Kidney (tissue), 14 donors: ENCODE data around the gene CCDC97. TPM values are rescaled to one million over a fixed set of nuclear protein-coding genes. Genes with fewer than 3 reads are reported as not detected.

ENCODE experiments used
- DNase-seq, 5 donors: peaks; one replicate each; pipeline ENCODE4 v3.0.0-alpha.2; 2013 to 2020
- FAIRE-seq: peaks from 2 replicates; lab custom pipeline; 2012; peaks lifted over from hg19 to GRCh38; lab: Jason Lieb, UNC
- H3K27ac ChIP-seq, 2 donors: one replicate each; pipeline ENCODE4 v1.7.0; 2013; ENCODE audit warnings: low read depth in 2 of 2, low read length in 2 of 2, inconsistent platforms in 1 of 2
- H3K27me3 ChIP-seq: one replicate; pipeline ENCODE4 v1.7.1; 2013; ENCODE audit warnings: low read length, inconsistent platforms; ENCODE audit not compliant: control insufficient read depth, insufficient read depth
- H3K36me3 ChIP-seq, 3 donors: one replicate each; pipeline versions ENCODE4 v1.7.0 to v1.7.1; 2013; ENCODE audit warnings: low read length in 3 of 3, control low read depth in 1 of 3, inconsistent platforms in 1 of 3; ENCODE audit not compliant: insufficient read depth in 3 of 3, control insufficient read depth in 2 of 3
- H3K4me1 ChIP-seq, 3 donors: one replicate each; pipeline versions ENCODE4 v1.7.0 to v1.7.1; 2013; ENCODE audit warnings: low read length in 3 of 3, inconsistent platforms in 1 of 3, low read depth in 1 of 3; ENCODE audit not compliant: control insufficient read depth in 2 of 3, insufficient read depth in 2 of 3
- H3K4me3 ChIP-seq, 3 donors: one replicate each; pipeline versions ENCODE4 v1.7.0 to v1.8.1; 2013; ENCODE audit warnings: low read length in 3 of 3, control low read depth in 1 of 3, inconsistent platforms in 1 of 3
- H3K9ac ChIP-seq, 3 donors: one replicate each; pipeline versions ENCODE4 v1.7.0 to v1.7.1; 2013; ENCODE audit warnings: low read length in 3 of 3, control low read depth in 1 of 3, inconsistent platforms in 1 of 3
- H3K9me3 ChIP-seq, 3 donors: one replicate each; pipeline versions ENCODE4 v1.7.0 to v1.7.1; 2013; ENCODE audit warnings: low read length in 3 of 3, control low read depth in 1 of 3, inconsistent platforms in 1 of 3; ENCODE audit not compliant: control insufficient read depth in 2 of 3, insufficient read depth in 1 of 3
- intact Hi-C: fragments of 100-400 bp; cut with DNase I; formaldehyde crosslinking; loops from one replicate; pipeline ENCODE4 v1.11.1; 2022
- polyA plus RNA-seq: library from polyadenylated mRNA; stranded (reverse); fragments of 350-450 nt; fragmentation: Illumina TruSeq; extraction: RNeasy Lipid Tissue Mini Kit (QIAGEN cat#74804); gene quantifications from one replicate; pipeline ENCODE4 v1.2.3, GENCODE V29; 2014; ENCODE audit warnings: low read depth, low replicate concordance; ENCODE audit not compliant: insufficient read depth
- total RNA-seq: library from RNA; stranded (reverse); fragmentation: NEBNext Ultra II Directional; extraction: Animal tissue kit (Norgen Biotek cat#: 25700); gene quantifications from one replicate; pipeline ENCODE4 v1.2.1, GENCODE V29; 2021
- TF ChIP-seq, protein P1 (sequence below): IDR thresholded peaks from 3 replicates; pipeline ENCODE4 v1.5.1; 2012; ENCODE audit warnings: mild to moderate bottlenecking, moderate library complexity, borderline replicate concordance; ENCODE audit not compliant: insufficient read depth; ENCODE audit errors: extremely low read depth
- donor health status: control.
- donor health status: control.
- donor health status: control.
- donor health status: control.
- donor health status: control.
- donor health status: DM: yes; HTN: yes; CAD: no.
- donor health status: Normal renal cell carcinoma (clear cell type).

The CCDC97 gene
- total and polyA plus RNA-seq, 2 donors from 2014 or later, result 9.8 to 28.1 TPM

DNA sequence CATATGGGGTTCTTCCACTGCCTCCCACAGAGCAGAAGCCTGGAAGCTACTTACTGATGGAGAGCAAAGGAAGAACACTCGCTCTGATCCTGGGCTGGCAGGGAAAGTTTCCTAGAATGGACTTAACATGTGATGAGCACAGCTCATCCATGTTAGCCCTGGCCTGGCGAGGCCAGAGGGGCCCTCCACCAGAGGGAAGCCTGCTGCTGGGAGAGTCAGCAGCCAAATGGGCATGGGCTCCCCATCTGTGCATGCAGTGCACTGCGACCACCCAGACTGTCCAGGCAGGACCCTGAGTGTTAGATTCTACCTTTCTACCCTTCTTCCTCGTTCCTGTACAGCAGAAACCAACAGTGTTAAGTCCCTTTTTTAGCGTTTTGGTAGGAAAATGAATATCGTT lies 36.9 kb upstream of the CCDC97 start:
- H3K36me3 ChIP-seq, result peaks cover 32 to 79% (median 70%) of the 10 kb centered on the region in 3 donors

DNA sequence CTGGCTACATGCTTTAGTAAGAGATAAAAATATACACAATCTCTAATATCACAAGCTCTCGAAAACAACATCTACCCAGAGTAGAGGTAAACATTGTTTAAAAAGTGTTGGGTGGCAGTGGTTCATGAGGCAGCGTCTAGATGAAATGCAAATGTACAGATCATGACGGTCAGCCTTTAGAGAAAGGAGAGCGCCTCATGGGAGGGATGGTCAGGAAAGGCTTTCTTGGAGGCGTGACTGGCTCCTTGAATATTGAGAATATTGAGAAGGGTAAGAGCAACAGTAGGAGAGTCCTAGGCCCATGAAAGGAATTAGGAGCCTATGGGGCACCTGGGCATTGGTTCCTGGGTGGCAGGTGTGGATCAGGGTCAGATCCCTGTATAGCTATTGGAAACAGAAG lies 35.2 kb upstream of the CCDC97 start:
- H3K36me3 ChIP-seq, result peaks cover 39 to 77% (median 76%) of the 10 kb centered on the region in 3 donors
- intact Hi-C loops, result no loop called here

More for the DNA sequence above, 36.9 kb upstream of the CCDC97 start:
- Histone ChIP-seq H3K4me1 (no peaks in the 10 kb centered on the region), H3K9me3 (no peaks in the 10 kb centered on the region), H3K4me3 (no peak overlapping the region), H3K27me3 (no peaks in the 10 kb centered on the region), H3K27ac (no peak overlapping the region), H3K9ac (no peak overlapping the region)
- TF ChIP-seq, protein P1, sequence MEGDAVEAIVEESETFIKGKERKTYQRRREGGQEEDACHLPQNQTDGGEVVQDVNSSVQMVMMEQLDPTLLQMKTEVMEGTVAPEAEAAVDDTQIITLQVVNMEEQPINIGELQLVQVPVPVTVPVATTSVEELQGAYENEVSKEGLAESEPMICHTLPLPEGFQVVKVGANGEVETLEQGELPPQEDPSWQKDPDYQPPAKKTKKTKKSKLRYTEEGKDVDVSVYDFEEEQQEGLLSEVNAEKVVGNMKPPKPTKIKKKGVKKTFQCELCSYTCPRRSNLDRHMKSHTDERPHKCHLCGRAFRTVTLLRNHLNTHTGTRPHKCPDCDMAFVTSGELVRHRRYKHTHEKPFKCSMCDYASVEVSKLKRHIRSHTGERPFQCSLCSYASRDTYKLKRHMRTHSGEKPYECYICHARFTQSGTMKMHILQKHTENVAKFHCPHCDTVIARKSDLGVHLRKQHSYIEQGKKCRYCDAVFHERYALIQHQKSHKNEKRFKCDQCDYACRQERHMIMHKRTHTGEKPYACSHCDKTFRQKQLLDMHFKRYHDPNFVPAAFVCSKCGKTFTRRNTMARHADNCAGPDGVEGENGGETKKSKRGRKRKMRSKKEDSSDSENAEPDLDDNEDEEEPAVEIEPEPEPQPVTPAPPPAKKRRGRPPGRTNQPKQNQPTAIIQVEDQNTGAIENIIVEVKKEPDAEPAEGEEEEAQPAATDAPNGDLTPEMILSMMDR, result no peak
- intact Hi-C loops, result no loop called here
- DNase-seq (no peak), FAIRE-seq (no peak)

DNA sequence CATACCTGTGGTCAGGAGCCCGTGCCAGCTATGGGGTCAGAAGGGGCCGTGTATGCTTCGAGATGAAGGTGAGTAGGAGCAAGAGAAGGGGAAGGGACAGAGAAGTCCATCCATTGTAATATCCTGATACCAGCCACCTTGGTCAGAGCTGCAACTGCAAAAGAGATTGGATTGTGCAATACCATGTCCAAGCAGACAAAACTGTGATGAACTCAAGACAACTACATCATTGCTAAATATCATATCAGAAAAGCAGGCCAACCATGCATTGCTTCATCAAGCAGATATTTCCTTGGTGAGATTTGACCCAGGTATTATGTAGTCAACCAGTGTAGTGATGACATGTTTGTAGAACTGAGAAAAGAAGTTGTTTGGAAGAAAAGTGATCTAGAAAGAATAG lies 33.7 kb upstream of the CCDC97 start:
- no peak overlapping the region for H3K4me3 ChIP-seq
- intact Hi-C loops, result no loop called here
- TF ChIP-seq, protein P1, result no peak
- DNase-seq (no peak), FAIRE-seq (no peak)
- no peak overlapping the region for H3K9ac ChIP-seq
- no peaks in the 10 kb centered on the region for H3K27me3 ChIP-seq
- H3K27ac ChIP-seq, result no peak overlapping the region
- H3K36me3 ChIP-seq, result peaks cover 38 to 86% (median 81%) of the 10 kb centered on the region in 3 donors
- no peaks in the 10 kb centered on the region for H3K9me3 ChIP-seq
- no peaks in the 10 kb centered on the region for H3K4me1 ChIP-seq

More for the DNA sequence above, 35.2 kb upstream of the CCDC97 start:
- Histone ChIP-seq H3K27ac (no peak overlapping the region), H3K27me3 (no peaks in the 10 kb centered on the region), H3K9me3 (no peaks in the 10 kb centered on the region), H3K9ac (no peak overlapping the region), H3K4me3 (no peak overlapping the region), H3K4me1 (no peaks in the 10 kb centered on the region)
- DNase-seq (no peak), FAIRE-seq (no peak)
- TF ChIP-seq, protein P1, result no peak

DNA sequence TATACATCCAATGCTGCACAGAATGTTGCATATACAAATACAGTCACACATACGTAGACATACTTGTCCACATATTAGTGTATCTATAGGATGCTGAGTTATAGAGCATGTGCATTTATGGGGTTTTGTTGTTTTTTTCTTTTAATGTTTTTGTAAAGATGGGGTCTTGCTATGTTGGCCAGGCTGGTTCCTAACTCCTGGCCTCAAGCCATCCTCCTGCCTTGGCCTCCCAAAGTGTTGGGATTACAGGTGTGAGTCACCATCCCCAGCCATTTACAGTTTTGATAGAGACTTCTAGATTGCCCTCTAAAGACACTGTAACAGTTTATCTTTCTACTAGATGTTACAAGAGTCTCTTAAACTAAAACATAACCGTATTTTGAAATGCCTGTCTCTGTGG lies 31.5 kb upstream of the CCDC97 start:
- DNase-seq, result no peak
- Histone ChIP-seq H3K27me3 (no peaks in the 10 kb centered on the region), H3K4me3 (no peak overlapping the region), H3K36me3 (peaks cover 31 to 76% (median 65%) of the 10 kb centered on the region in 3 donors), H3K27ac (no peak overlapping the region), H3K9me3 (no peaks in the 10 kb centered on the region), H3K4me1 (no peaks in the 10 kb centered on the region), H3K9ac (no peak overlapping the region)
- FAIRE-seq, result no peak
- intact Hi-C loops, result no loop called here
- TF ChIP-seq, protein P1, result no peak
